Osteocyte (in vitro differentiated cells): ENCODE results near the gene PI4KA. TPM values are rescaled to one million over a fixed set of nuclear protein-coding genes. Genes with fewer than 3 reads are reported as not detected.

Source experiments
- DNase-seq: peaks from one replicate; pipeline ENCODE4 v3.0.0; 2021; ENCODE audit warnings: mixed read lengths; ENCODE audit not compliant: unreplicated experiment; ENCODE audit errors: extremely low spot score
- H3K27ac Mint-ChIP-seq: one replicate; pipeline ENCODE4 v1.8.0; 2021; ENCODE audit warnings: mild to moderate bottlenecking, mixed read lengths; ENCODE audit not compliant: unreplicated experiment
- H3K27me3 Mint-ChIP-seq: one replicate; pipeline ENCODE4 v1.8.0; 2021; ENCODE audit warnings: mixed read lengths; ENCODE audit not compliant: unreplicated experiment
- H3K36me3 Mint-ChIP-seq: one replicate; pipeline ENCODE4 v1.8.0; 2021; ENCODE audit warnings: mixed read lengths; ENCODE audit not compliant: unreplicated experiment
- H3K4me1 Mint-ChIP-seq: one replicate; pipeline ENCODE4 v1.8.0; 2021; ENCODE audit warnings: mixed read lengths; ENCODE audit not compliant: unreplicated experiment
- H3K4me3 Mint-ChIP-seq: one replicate; pipeline ENCODE4 v1.8.0; 2021; ENCODE audit warnings: mild to moderate bottlenecking, moderate library complexity, mixed read lengths; ENCODE audit not compliant: unreplicated experiment
- H3K9me3 Mint-ChIP-seq: one replicate; pipeline ENCODE4 v1.8.0; 2021; ENCODE audit warnings: mixed read lengths; ENCODE audit not compliant: unreplicated experiment
- CTCF ChIP-seq: fragments of 200-600 bp; sonication (generic); IDR thresholded peaks from 2 replicates; pipeline ENCODE4 v1.5.0; 2021; ENCODE audit warnings: antibody characterized with exemption, mild to moderate bottlenecking, moderate library complexity
- total RNA-seq: library from RNA; stranded (reverse); gene quantifications from 2 replicates; pipeline ENCODE4 v1.2.1, GENCODE V29; 2021

PI4KA gene
- total RNA-seq, 1 donor from 2014 or later: 108 TPM

- DNase-seq: no peak
- H3K27ac Mint-ChIP-seq: no peak overlapping the region
- H3K36me3 Mint-ChIP-seq: peaks cover 24% of the 10 kb centered on the region
- no peaks in the 10 kb centered on the region for H3K27me3 Mint-ChIP-seq
- no peaks in the 10 kb centered on the region for H3K9me3 Mint-ChIP-seq
- TF ChIP-seq CTCF: no peak
- no peaks in the 10 kb centered on the region for H3K4me1 Mint-ChIP-seq
- H3K4me3 Mint-ChIP-seq: no peak overlapping the region
Observed at GRCh38 chr22:20877715-20878114, 19.1 kb upstream of the PI4KA start.

- Mint-ChIP-seq H3K4me3 (no peak overlapping the region), H3K27me3 (no peaks in the 10 kb centered on the region), H3K4me1 (no peaks in the 10 kb centered on the region), H3K27ac (no peak overlapping the region), H3K36me3 (peaks cover 17% of the 10 kb centered on the region), H3K9me3 (no peaks in the 10 kb centered on the region)
- DNase-seq: no peak
- no peak for TF ChIP-seq CTCF
Observed at GRCh38 chr22:20875296-20875695, 16.7 kb upstream of the PI4KA start.

GRCh38 chr22:20873214-20873613, 14.6 kb upstream of the PI4KA start:
- Mint-ChIP-seq H3K27ac (no peak overlapping the region), H3K27me3 (no peaks in the 10 kb centered on the region), H3K36me3 (peaks cover 19% of the 10 kb centered on the region), H3K4me3 (no peak overlapping the region), H3K9me3 (no peaks in the 10 kb centered on the region), H3K4me1 (no peaks in the 10 kb centered on the region)
- TF ChIP-seq CTCF: no peak
- no peak for DNase-seq

GRCh38 chr22:20869234-20869633, 10.6 kb upstream of the PI4KA start:
- DNase-seq: no peak
- Mint-ChIP-seq H3K4me1 (peaks cover 4% of the 10 kb centered on the region), H3K9me3 (no peaks in the 10 kb centered on the region), H3K4me3 (no peak overlapping the region), H3K36me3 (peaks cover 9% of the 10 kb centered on the region), H3K27ac (no peak overlapping the region), H3K27me3 (no peaks in the 10 kb centered on the region)
- no peak for TF ChIP-seq CTCF

- H3K4me3 Mint-ChIP-seq: no peak overlapping the region
- H3K9me3 Mint-ChIP-seq: no peaks in the 10 kb centered on the region
- TF ChIP-seq CTCF: no peak
Observed at GRCh38 chr22:20868025-20868962, 9.7 kb upstream of the PI4KA start.

More at GRCh38 chr22:20868025-20868962, 9.7 kb upstream of the PI4KA start:
- DNase-seq: no peak
- no peak overlapping the region for H3K27ac Mint-ChIP-seq
- no peaks in the 10 kb centered on the region for H3K27me3 Mint-ChIP-seq
- peaks cover 4% of the 10 kb centered on the region for H3K4me1 Mint-ChIP-seq
- H3K36me3 Mint-ChIP-seq: peaks cover 14% of the 10 kb centered on the region
